Vagina (tissue), 2 donors: Measurements from ENCODE around the gene NKAIN2. TPM values are rescaled to one million over a fixed set of nuclear protein-coding genes. Genes with fewer than 3 reads are reported as not detected.

Source experiments
- DNase-seq, 2 donors: peaks; one replicate each; pipeline ENCODE4 v3.0.0-alpha.2; 2017; ENCODE audit errors: extremely low spot score in 2 of 2
- H3K27ac ChIP-seq: fragments of 200-600 bp; sonication (generic); one replicate; pipeline ENCODE4 v1.5.1; 2019
- H3K27me3 ChIP-seq: fragments of 200-600 bp; sonication (generic); one replicate; pipeline ENCODE4 v1.5.1; 2019
- H3K36me3 ChIP-seq, 2 donors: fragments of 200-600 bp; sonication (generic); one replicate each; pipeline ENCODE4 v1.5.1; 2017 to 2019
- H3K4me1 ChIP-seq: fragments of 200-600 bp; sonication (generic); one replicate; pipeline ENCODE4 v1.5.1; 2019
- H3K4me3 ChIP-seq, 2 donors: fragments of 200-600 bp; sonication (generic); 1 replicate in 1 of 2; 2 replicates in 1 of 2; pipeline ENCODE4 v1.5.1; 2016 to 2019
- H3K9me3 ChIP-seq: fragments of 200-600 bp; sonication (generic); one replicate; pipeline ENCODE4 v1.5.1; 2019
- CTCF ChIP-seq, 3 experiments: fragments of 450-650 bp in 2 of 3; fragments of 200-600 bp in 1 of 3; sonication (generic) in 1 of 3; IDR thresholded peaks; one replicate each; pipeline ENCODE4 v1.5.1; 2017 to 2019; ENCODE audit warnings: antibody characterized with exemption in 3 of 3, mild to moderate bottlenecking in 2 of 3, moderate library complexity in 2 of 3
- POLR2A ChIP-seq, 2 donors: fragments of 450-650 bp; IDR thresholded peaks; one replicate each; pipeline ENCODE4 v1.6.1; 2017; ENCODE audit warnings: antibody characterized with exemption in 2 of 2, mild to moderate bottlenecking in 2 of 2, moderate library complexity in 2 of 2
- POLR2AphosphoS5 ChIP-seq, 2 donors: sonication (generic); formaldehyde crosslinking; IDR thresholded peaks; one replicate each; pipeline ENCODE4 v1.9.0; 2017; ENCODE audit warnings: antibody characterized with exemption in 2 of 2, mild to moderate bottlenecking in 2 of 2, low read depth in 1 of 2; ENCODE audit not compliant: insufficient read depth in 1 of 2
- intact Hi-C: fragments of 100-400 bp; cut with DNase I; formaldehyde crosslinking; loops from one replicate; pipeline ENCODE4 v1.15.1; 2023
- total RNA-seq: library from RNA; depleted of rRNA; stranded (reverse); fragments of >200 nt; gene quantifications from one replicate; pipeline ENCODE4 v1.2.3, GENCODE V29; 2016

The NKAIN2 gene
- total RNA-seq, 1 donor from 2014 or later, result not detected

- Histone ChIP-seq H3K4me1 (no peaks in the 10 kb centered on the region), H3K9me3 (no peaks in the 10 kb centered on the region), H3K27me3 (no peaks in the 10 kb centered on the region), H3K4me3 (no peak overlapping the region), H3K36me3 (no peaks in the 10 kb centered on the region), H3K27ac (no peak overlapping the region)
- TF ChIP-seq POLR2AphosphoS5 (IDR thresholded peaks at IDR 0.05; ENCODE audit: insufficient read depth in 1 of 2, low read depth in 1 of 2), result no peak
- TF ChIP-seq CTCF (IDR thresholded peaks at IDR 0.05), result no peak
- TF ChIP-seq POLR2A (IDR thresholded peaks at IDR 0.05), result no peak
- no peak for DNase-seq
- intact Hi-C loops, result no loop called here
These were observed 964.6 kb downstream of the NKAIN2 start for GRCh38 chr6:124768224-124768623.

- Histone ChIP-seq H3K9me3 (no peaks in the 10 kb centered on the region), H3K27me3 (no peaks in the 10 kb centered on the region), H3K36me3 (no peaks in the 10 kb centered on the region), H3K4me3 (no peak overlapping the region), H3K27ac (no peak overlapping the region), H3K4me1 (no peaks in the 10 kb centered on the region)
- DNase-seq, result no peak
- no peak for TF ChIP-seq POLR2AphosphoS5 (IDR thresholded peaks at IDR 0.05; ENCODE audit: insufficient read depth in 1 of 2, low read depth in 1 of 2)
- TF ChIP-seq POLR2A (IDR thresholded peaks at IDR 0.05), result no peak
- no peak for TF ChIP-seq CTCF (IDR thresholded peaks at IDR 0.05)
- intact Hi-C loops, result no loop called here
These were observed 966.3 kb downstream of the NKAIN2 start for GRCh38 chr6:124769811-124770544.

- DNase-seq, result no peak
- no peak for TF ChIP-seq POLR2A (IDR thresholded peaks at IDR 0.05)
- no peak for TF ChIP-seq CTCF (IDR thresholded peaks at IDR 0.05)
- no peak for TF ChIP-seq POLR2AphosphoS5 (IDR thresholded peaks at IDR 0.05; ENCODE audit: insufficient read depth in 1 of 2, low read depth in 1 of 2)
- Histone ChIP-seq H3K4me1 (no peaks in the 10 kb centered on the region), H3K4me3 (no peak overlapping the region), H3K27ac (no peak overlapping the region), H3K27me3 (no peaks in the 10 kb centered on the region), H3K36me3 (no peaks in the 10 kb centered on the region), H3K9me3 (no peaks in the 10 kb centered on the region)
- intact Hi-C loops, result no loop called here
These were observed 967.1 kb downstream of the NKAIN2 start for GRCh38 chr6:124770784-124771183.

- no peaks in the 10 kb centered on the region for H3K9me3 ChIP-seq
- intact Hi-C loops, result no loop called here
These were observed 969.2 kb downstream of the NKAIN2 start for GRCh38 chr6:124772733-124773319.

More at GRCh38 chr6:124772733-124773319, 969.2 kb downstream of the NKAIN2 start:
- Histone ChIP-seq H3K4me3 (no peak overlapping the region), H3K27me3 (no peaks in the 10 kb centered on the region), H3K27ac (no peak overlapping the region), H3K4me1 (no peaks in the 10 kb centered on the region), H3K36me3 (no peaks in the 10 kb centered on the region)
- DNase-seq, result no peak
- TF ChIP-seq CTCF (IDR thresholded peaks at IDR 0.05) (no peak), POLR2A (IDR thresholded peaks at IDR 0.05) (no peak), POLR2AphosphoS5 (IDR thresholded peaks at IDR 0.05; ENCODE audit: insufficient read depth in 1 of 2, low read depth in 1 of 2) (no peak)
